Stimulated activated CD8-positive, alpha-beta memory T cell treated with anti-CD3 and anti-CD28 coated beads, Interleukin-15, amount 100 ng/mL, for 4 hours (primary cell): ENCODE measurements around the gene EYA4.
"Not testable (repeated sequence)": the region's sequence is repeated elsewhere in the genome, so short reads cannot be mapped to it uniquely, and the experiment has no call there.

Source experiments
- DNase-seq, 2 donors: peaks; one replicate each; pipeline ENCODE4 v3.0.0-alpha.2; 2020; ENCODE audit warnings: low read depth in 2 of 2

The EYA4 gene

GRCh38 chr6:133528566-133528965 is 287.4 kb downstream of the EYA4 start:
- DNase-seq: no peak

GRCh38 chr6:133532908-133533307 is 291.8 kb downstream of the EYA4 start:
- no peak for DNase-seq

GRCh38 chr6:133539502-133540259 is 298.5 kb downstream of the EYA4 start:
- no peak for DNase-seq

GRCh38 chr6:133540361-133540760 is 299.2 kb downstream of the EYA4 start:
- DNase-seq: no peak

- no peak for DNase-seq
Observed at GRCh38 chr6:133541040-133541439, 299.9 kb downstream of the EYA4 start.

- no peak for DNase-seq
Observed at GRCh38 chr6:133542056-133542821, 301.1 kb downstream of the EYA4 start.

GRCh38 chr6:133544419-133544818 is 303.3 kb downstream of the EYA4 start:
- DNase-seq: no peak

GRCh38 chr6:133546098-133546497 is 304.9 kb downstream of the EYA4 start:
- DNase-seq: no peak

- DNase-seq: no peak
Observed at GRCh38 chr6:133547136-133547535, 306.0 kb downstream of the EYA4 start.

- DNase-seq: no peak
Observed at GRCh38 chr6:133548423-133549159, 307.4 kb downstream of the EYA4 start.

GRCh38 chr6:133549371-133549801 is 308.2 kb downstream of the EYA4 start:
- DNase-seq: no peak

GRCh38 chr6:133550026-133550425 is 308.9 kb downstream of the EYA4 start:
- DNase-seq: no peak

GRCh38 chr6:133551436-133551835 is 310.3 kb downstream of the EYA4 start:
- no peak for DNase-seq

- no peak for DNase-seq
Observed at GRCh38 chr6:133551847-133552341, 310.7 kb downstream of the EYA4 start.

- DNase-seq: no peak
Observed at GRCh38 chr6:133553652-133554051, 312.5 kb downstream of the EYA4 start.

- not testable (repeated sequence) for DNase-seq
Observed at GRCh38 chr6:133554121-133554520, 313.0 kb downstream of the EYA4 start.

GRCh38 chr6:133555685-133556084 is 314.5 kb downstream of the EYA4 start:
- DNase-seq: no peak

- DNase-seq: no peak
Observed at GRCh38 chr6:133559926-133560325, 318.8 kb downstream of the EYA4 start.

GRCh38 chr6:133567636-133568035 is 326.5 kb downstream of the EYA4 start:
- DNase-seq: no peak

- no peak for DNase-seq
Observed at GRCh38 chr6:133568970-133569889, 328.1 kb downstream of the EYA4 start.

GRCh38 chr6:133571681-133572080 is 330.5 kb downstream of the EYA4 start:
- no peak for DNase-seq
